Mesenchymal stem cell (in vitro differentiated cells and primary cell): ENCODE measurements around the gene GJC2.
A peak's percentile ranks its signal among the peaks of the same experiment; 100 is the strongest.

ENCODE experiments used
- DNase-seq: peaks from one replicate; pipeline ENCODE4 v3.0.0-alpha.2; 2013
- H2AFZ ChIP-seq: one replicate; pipeline ENCODE4 v1.6.1; 2013; ENCODE audit warnings: low read depth, mild to moderate bottlenecking, control low read depth, inconsistent platforms, low read length, moderate library complexity
- H2AK5ac ChIP-seq: 2 replicates; pipeline ENCODE4 v1.6.1; 2013; ENCODE audit warnings: low read length, moderate library complexity, mild to moderate bottlenecking, inconsistent platforms; ENCODE audit not compliant: severe bottlenecking
- H2BK120ac ChIP-seq: one replicate; pipeline ENCODE4 v1.6.1; 2013; ENCODE audit warnings: low read depth, mild to moderate bottlenecking, inconsistent platforms, low read length, moderate library complexity
- H2BK12ac ChIP-seq, 2 experiments: one replicate each; pipeline ENCODE4 v1.6.1; 2013; ENCODE audit warnings: inconsistent platforms in 2 of 2, low read length in 2 of 2, mild to moderate bottlenecking in 2 of 2, moderate library complexity in 2 of 2, control low read depth in 1 of 2
- H2BK15ac ChIP-seq: one replicate; pipeline ENCODE4 v1.6.1; 2013; ENCODE audit warnings: mild to moderate bottlenecking, low read depth, inconsistent platforms; ENCODE audit not compliant: poor library complexity, severe bottlenecking
- H2BK5ac ChIP-seq: 2 replicates; pipeline ENCODE4 v1.6.1; 2013; ENCODE audit warnings: low read depth, mild to moderate bottlenecking, low read length, control low read depth, inconsistent platforms; ENCODE audit not compliant: poor library complexity, severe bottlenecking
- H3K14ac ChIP-seq, 2 experiments: one replicate each; pipeline ENCODE4 v1.6.1; 2013; ENCODE audit warnings: inconsistent platforms in 2 of 2, low read length in 2 of 2, control low read depth in 1 of 2, mild to moderate bottlenecking in 1 of 2, moderate library complexity in 1 of 2
- H3K18ac ChIP-seq, 2 experiments: one replicate each; pipeline ENCODE4 v1.6.1; 2013; ENCODE audit warnings: inconsistent platforms in 2 of 2, low read length in 2 of 2, control low read depth in 1 of 2, low read depth in 1 of 2, mild to moderate bottlenecking in 1 of 2
- H3K23ac ChIP-seq, 2 experiments: one replicate each; pipeline ENCODE4 v1.6.1; 2013; ENCODE audit warnings: inconsistent platforms in 2 of 2, low read length in 2 of 2, mild to moderate bottlenecking in 2 of 2, moderate library complexity in 2 of 2, control low read depth in 1 of 2
- H3K27ac ChIP-seq: 2 replicates; pipeline ENCODE4 v1.5.1; 2013; ENCODE audit warnings: mild to moderate bottlenecking, moderate library complexity, low read length, control low read depth, inconsistent platforms; ENCODE audit not compliant: poor library complexity, severe bottlenecking
- H3K27me3 ChIP-seq, 2 experiments: 2 replicates each; pipeline versions ENCODE4 v1.6.1 to v1.7.0; 2013; ENCODE audit warnings: low read length in 2 of 2, mild to moderate bottlenecking in 2 of 2, moderate library complexity in 2 of 2, control low read depth in 1 of 2, inconsistent platforms in 1 of 2; ENCODE audit not compliant: control insufficient read depth in 1 of 2, insufficient read depth in 1 of 2
- H3K36me3 ChIP-seq, 2 experiments: 2 replicates each; pipeline versions ENCODE4 v1.6.1 to v1.7.0; 2013; ENCODE audit warnings: low read length in 2 of 2, control low read depth in 1 of 2, inconsistent platforms in 1 of 2, low read depth in 1 of 2, mild to moderate bottlenecking in 1 of 2; ENCODE audit not compliant: insufficient read depth in 2 of 2, control insufficient read depth in 1 of 2
- H3K4ac ChIP-seq, 2 experiments: one replicate each; pipeline ENCODE4 v1.6.1; 2013; ENCODE audit warnings: inconsistent platforms in 2 of 2, low read length in 2 of 2, mild to moderate bottlenecking in 2 of 2, moderate library complexity in 2 of 2, control low read depth in 1 of 2, low read depth in 1 of 2
- H3K4me1 ChIP-seq: 2 replicates; pipeline ENCODE4 v1.6.1; 2013; ENCODE audit warnings: low read depth, low read length, control low read depth; ENCODE audit not compliant: control insufficient read depth, insufficient read depth
- H3K4me2 ChIP-seq: 2 replicates; pipeline ENCODE4 v1.6.1; 2013; ENCODE audit warnings: low read length, mild to moderate bottlenecking, inconsistent platforms; ENCODE audit not compliant: poor library complexity, severe bottlenecking
- H3K4me3 ChIP-seq, 2 experiments: 2 replicates each; pipeline versions ENCODE4 v1.5.1 to v1.7.0; 2013; ENCODE audit warnings: low read length in 2 of 2, mild to moderate bottlenecking in 2 of 2, control low read depth in 1 of 2, low read depth in 1 of 2; ENCODE audit not compliant: insufficient read depth in 1 of 2
- H3K79me1 ChIP-seq: replicated peaks from 2 replicates; pipeline ENCODE4 v1.6.1; 2013; ENCODE audit warnings: mild to moderate bottlenecking, control low read depth, low read length, inconsistent platforms; ENCODE audit not compliant: poor library complexity, severe bottlenecking
- H3K9ac ChIP-seq: 2 replicates; pipeline ENCODE4 v1.7.0; 2013; ENCODE audit warnings: mild to moderate bottlenecking, low read length, moderate library complexity
- H3K9me3 ChIP-seq: 2 replicates; pipeline ENCODE4 v1.7.0; 2013; ENCODE audit warnings: mild to moderate bottlenecking, low read length; ENCODE audit not compliant: control insufficient read depth
- H4K8ac ChIP-seq: one replicate; pipeline ENCODE4 v1.6.1; 2013; ENCODE audit warnings: inconsistent platforms, mild to moderate bottlenecking, low read length, moderate library complexity
- H4K91ac ChIP-seq: one replicate; pipeline ENCODE4 v1.6.1; 2013; ENCODE audit warnings: mild to moderate bottlenecking, low read length, inconsistent platforms
- WGBS: methylation state at CpG from one replicate; pipeline ENCODE4 v1.1.7; 2013; ENCODE audit warnings: mixed read lengths; 5-methylcytosine and 5-hydroxymethylcytosine counted together

GJC2 gene

DNA sequence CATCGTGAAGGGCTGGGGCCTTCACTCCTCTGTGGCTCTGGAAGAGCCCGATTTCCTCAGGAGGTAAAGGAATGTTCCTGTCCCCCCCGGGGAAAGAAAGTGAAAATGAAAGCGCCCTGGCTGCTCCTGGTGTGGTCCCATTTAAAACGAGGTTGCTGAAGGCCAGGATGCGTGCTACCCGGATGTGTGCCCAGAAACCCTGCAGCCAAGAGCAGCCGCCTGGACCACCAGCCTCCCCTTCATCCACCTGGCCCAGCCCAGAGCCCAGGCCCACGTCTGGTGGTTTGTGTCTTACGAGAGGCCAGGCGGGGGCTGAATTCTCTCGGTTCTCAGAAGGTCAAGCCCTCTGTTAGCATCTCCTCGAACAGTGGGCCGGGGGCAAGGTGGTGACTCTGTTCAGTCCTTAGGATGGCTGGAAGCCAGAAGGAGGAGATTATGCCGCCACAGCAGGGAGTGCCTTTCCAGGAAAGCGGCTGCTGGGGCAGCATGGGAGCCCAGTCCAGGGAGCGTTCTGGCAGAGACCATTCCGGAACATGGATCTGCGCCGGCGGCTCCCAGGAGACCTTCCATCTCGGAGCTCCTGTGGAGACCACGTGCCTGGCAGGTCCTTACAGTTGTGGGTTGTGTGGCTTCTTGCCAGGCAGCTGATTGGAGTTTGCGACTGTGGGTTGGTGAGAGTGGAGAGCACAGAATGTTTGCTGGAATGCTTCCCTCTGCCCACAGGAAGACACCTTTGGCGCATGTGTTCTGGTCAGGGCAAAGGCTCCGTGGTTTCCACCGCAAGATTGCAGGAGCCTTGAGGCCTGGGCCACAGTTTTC is 8.3 kb upstream of the GJC2 start:
- Histone ChIP-seq H3K4me1 (peaks cover 37% of the 10 kb centered on the region), H3K27ac (no peak overlapping the region), H3K4ac (peak overlapping the region; percentile 17 to 95), H4K8ac (peak overlapping the region; percentile 33), H3K4me3 (peak overlapping the region; percentile 98 to 99), H3K14ac (no peak overlapping the region), H3K79me1 (peaks cover 8% of the 10 kb centered on the region), H4K91ac (no peak overlapping the region), H3K9me3 (no peaks in the 10 kb centered on the region), H3K4me2 (peak overlapping the region; percentile 80), H3K18ac (no peak overlapping the region), H3K36me3 (peaks cover 12 to 46% of the 10 kb centered on the region in 2 experiments), H2BK15ac (peak overlapping the region; percentile 15), H3K27me3 (peaks cover 3 to 8% of the 10 kb centered on the region in 2 experiments), H2BK12ac (no peak overlapping the region), H3K9ac (peak overlapping the region; percentile 98), H3K23ac (peak overlapping the region in 1 of 2 experiments; percentile 2), H2BK120ac (no peak overlapping the region), H2AK5ac (no peak overlapping the region), H2AFZ (no peak overlapping the region), H2BK5ac (no peak overlapping the region)
- DNase-seq = peak; percentile 68
- WGBS = 78% methylated on average over 27 of the region's 27 CpGs

DNA sequence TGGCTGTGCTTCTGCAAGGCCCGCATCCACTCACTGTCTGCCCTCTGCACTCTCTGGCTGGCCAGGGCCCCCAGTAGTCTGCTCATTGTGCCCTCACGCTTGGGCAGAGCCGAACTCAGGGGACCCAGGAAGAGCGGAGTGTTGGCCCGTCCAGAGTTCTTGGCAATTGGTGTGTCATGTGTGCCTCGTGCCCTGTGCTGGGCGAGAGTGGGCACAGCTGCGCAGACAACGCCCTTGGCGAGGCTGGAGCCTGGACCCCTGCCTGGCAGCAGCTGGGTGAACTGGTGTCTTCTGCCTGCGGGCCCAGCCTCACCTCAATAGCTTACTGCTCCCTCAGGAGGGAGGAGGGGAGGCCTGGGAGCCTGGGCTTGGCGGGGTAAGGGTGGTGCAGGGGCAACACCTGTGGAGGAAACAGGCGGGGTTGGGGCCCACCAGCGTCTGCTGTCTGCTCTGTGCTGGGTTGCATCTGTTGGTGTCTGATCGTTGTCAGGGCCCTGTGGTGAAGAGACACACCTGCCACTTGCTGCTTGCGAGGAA is 7.5 kb upstream of the GJC2 start:
- H2BK5ac ChIP-seq = no peak overlapping the region
- no peak for DNase-seq

GRCh38 chr1:228142701-228143136 is 7.0 kb upstream of the GJC2 start:
- WGBS = 96% methylated on average over 11 of the region's 11 CpGs
- H3K4me2 ChIP-seq = no peak overlapping the region
- H2AK5ac ChIP-seq = no peak overlapping the region
- no peak overlapping the region for H2AFZ ChIP-seq
- H3K23ac ChIP-seq = no peak overlapping the region
- DNase-seq = no peak
- H3K36me3 ChIP-seq = peaks cover 24 to 59% of the 10 kb centered on the region in 2 experiments
- peaks cover 20% of the 10 kb centered on the region for H3K79me1 ChIP-seq
- H3K9ac ChIP-seq = peak overlapping the region; percentile 98
- H3K4me1 ChIP-seq = peaks cover 39% of the 10 kb centered on the region
- no peaks in the 10 kb centered on the region for H3K9me3 ChIP-seq
- H3K4ac ChIP-seq = no peak overlapping the region
- no peak overlapping the region for H4K8ac ChIP-seq
- H3K4me3 ChIP-seq = peak overlapping the region in 1 of 2 experiments; percentile 99
- H3K27ac ChIP-seq = no peak overlapping the region
- no peak overlapping the region for H3K14ac ChIP-seq
- H2BK120ac ChIP-seq = no peak overlapping the region
- no peak overlapping the region for H2BK12ac ChIP-seq
- H4K91ac ChIP-seq = no peak overlapping the region
- H2BK15ac ChIP-seq = no peak overlapping the region
- no peak overlapping the region for H3K18ac ChIP-seq
- H2BK5ac ChIP-seq = no peak overlapping the region
- H3K27me3 ChIP-seq = no peaks in the 10 kb centered on the region

More for the DNA sequence above, 7.5 kb upstream of the GJC2 start:
- H3K9ac ChIP-seq = peak overlapping the region; percentile 98
- H3K27ac ChIP-seq = no peak overlapping the region
- H3K79me1 ChIP-seq = peaks cover 15% of the 10 kb centered on the region
- H3K27me3 ChIP-seq = no peaks in the 10 kb centered on the region
- H3K14ac ChIP-seq = no peak overlapping the region
- H2BK15ac ChIP-seq = no peak overlapping the region
- peak overlapping the region; percentile 47 for H4K91ac ChIP-seq
- H3K36me3 ChIP-seq = peaks cover 19 to 54% of the 10 kb centered on the region in 2 experiments
- H2AK5ac ChIP-seq = no peak overlapping the region
- WGBS = 98% methylated on average over 15 of the region's 16 CpGs
- H4K8ac ChIP-seq = peak overlapping the region; percentile 33
- H2BK120ac ChIP-seq = no peak overlapping the region
- no peak overlapping the region for H3K4ac ChIP-seq
- H3K18ac ChIP-seq = no peak overlapping the region
- H2BK12ac ChIP-seq = no peak overlapping the region
- H3K4me1 ChIP-seq = peaks cover 38% of the 10 kb centered on the region
- no peak overlapping the region for H2AFZ ChIP-seq
- peak overlapping the region in 1 of 2 experiments; percentile 99 for H3K4me3 ChIP-seq
- no peak overlapping the region for H3K4me2 ChIP-seq
- H3K23ac ChIP-seq = no peak overlapping the region
- no peaks in the 10 kb centered on the region for H3K9me3 ChIP-seq

DNA sequence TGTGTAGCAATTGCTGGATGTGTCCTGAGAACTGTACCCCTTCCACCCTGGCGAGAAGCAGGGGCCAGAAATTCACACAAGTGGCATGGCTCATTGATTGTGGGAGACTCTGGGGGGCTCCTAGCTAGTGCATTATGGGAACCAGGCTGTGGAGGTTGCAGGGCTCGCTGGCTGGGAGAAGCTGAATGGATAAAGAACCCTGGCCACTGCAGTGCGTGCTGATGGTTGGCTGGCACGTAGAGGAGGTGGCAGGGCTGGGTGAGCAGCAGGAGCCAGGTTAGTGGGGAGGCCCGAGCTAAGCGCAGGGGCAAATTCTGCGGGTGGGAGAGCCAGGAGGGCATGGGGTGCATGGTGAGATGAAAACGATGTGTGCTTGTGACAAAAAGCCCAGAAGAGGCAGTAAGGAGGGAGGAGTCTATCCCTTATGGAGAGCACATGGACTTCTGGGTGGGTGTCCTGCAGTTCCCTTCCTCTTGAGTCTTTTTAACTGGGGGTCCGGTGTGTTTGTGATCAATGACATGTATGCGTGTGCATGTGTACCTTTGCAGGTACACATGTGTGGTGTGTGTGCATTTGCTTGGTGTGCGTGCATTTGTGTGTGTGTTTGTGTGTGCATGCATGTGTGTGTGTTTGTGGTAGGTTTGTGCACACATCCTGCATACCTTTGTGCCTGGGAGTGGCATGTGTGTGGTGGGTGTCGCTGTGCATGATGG is 6.1 kb upstream of the GJC2 start:
- no peak overlapping the region for H2BK120ac ChIP-seq
- WGBS = 95% methylated on average over 12 of the region's 12 CpGs

More for the DNA sequence above, 6.1 kb upstream of the GJC2 start:
- Histone ChIP-seq H3K4me2 (no peak overlapping the region), H3K23ac (no peak overlapping the region), H3K9ac (peak overlapping the region; percentile 98), H3K27ac (no peak overlapping the region), H4K8ac (no peak overlapping the region), H2BK5ac (no peak overlapping the region), H3K9me3 (no peaks in the 10 kb centered on the region), H2AK5ac (no peak overlapping the region), H2BK12ac (no peak overlapping the region), H3K4me3 (no peak overlapping the region), H4K91ac (peak overlapping the region; percentile 34), H3K4me1 (peaks cover 39% of the 10 kb centered on the region), H3K14ac (no peak overlapping the region), H3K79me1 (peaks cover 28% of the 10 kb centered on the region), H2BK15ac (no peak overlapping the region), H3K27me3 (no peaks in the 10 kb centered on the region), H2AFZ (no peak overlapping the region), H3K4ac (no peak overlapping the region), H3K36me3 (peaks cover 33 to 68% of the 10 kb centered on the region in 2 experiments), H3K18ac (no peak overlapping the region)
- no peak for DNase-seq
